A673 (cell line): ENCODE data around the gene CEP192.

Experiments used
- EZH2 ChIP-seq: fragments of 200-600 bp; sonication (generic); IDR thresholded peaks from 2 replicates; pipeline ENCODE4 v1.6.1; 2017; ENCODE audit warnings: borderline replicate concordance, low read depth, mild to moderate bottlenecking, mixed read lengths, antibody characterized with exemption, low read length; ENCODE audit not compliant: poor library complexity, severe bottlenecking
- TF ChIP-seq, protein P1 (sequence below): fragments of 300-800, 200-600 bp; sonication (generic); conservative IDR thresholded peaks from 2 replicates; pipeline ENCODE4 v1.5.1; 2017; ENCODE audit warnings: low read depth, mild to moderate bottlenecking, antibody characterized with exemption, low read length, moderate library complexity, mixed read lengths

DNA sequence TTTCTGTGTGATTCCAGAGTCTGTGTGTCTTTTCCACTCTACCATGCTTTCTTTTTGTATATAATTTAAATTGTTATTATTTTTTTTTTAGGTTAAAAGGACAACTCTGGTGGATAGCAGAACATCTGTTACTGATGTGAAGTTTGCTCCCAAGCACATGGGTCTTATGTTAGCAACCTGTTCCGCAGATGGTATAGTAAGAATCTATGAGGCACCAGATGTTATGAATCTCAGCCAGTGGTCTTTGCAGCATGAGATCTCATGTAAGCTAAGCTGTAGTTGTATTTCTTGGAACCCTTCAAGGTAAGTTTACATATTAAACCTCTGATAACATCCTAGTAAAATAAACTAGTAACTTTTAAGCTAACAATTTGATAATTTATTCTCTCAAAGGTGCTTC, 28.1 kb upstream of the CEP192 start:
- no peak for TF ChIP-seq EZH2
- TF ChIP-seq, protein P1, sequence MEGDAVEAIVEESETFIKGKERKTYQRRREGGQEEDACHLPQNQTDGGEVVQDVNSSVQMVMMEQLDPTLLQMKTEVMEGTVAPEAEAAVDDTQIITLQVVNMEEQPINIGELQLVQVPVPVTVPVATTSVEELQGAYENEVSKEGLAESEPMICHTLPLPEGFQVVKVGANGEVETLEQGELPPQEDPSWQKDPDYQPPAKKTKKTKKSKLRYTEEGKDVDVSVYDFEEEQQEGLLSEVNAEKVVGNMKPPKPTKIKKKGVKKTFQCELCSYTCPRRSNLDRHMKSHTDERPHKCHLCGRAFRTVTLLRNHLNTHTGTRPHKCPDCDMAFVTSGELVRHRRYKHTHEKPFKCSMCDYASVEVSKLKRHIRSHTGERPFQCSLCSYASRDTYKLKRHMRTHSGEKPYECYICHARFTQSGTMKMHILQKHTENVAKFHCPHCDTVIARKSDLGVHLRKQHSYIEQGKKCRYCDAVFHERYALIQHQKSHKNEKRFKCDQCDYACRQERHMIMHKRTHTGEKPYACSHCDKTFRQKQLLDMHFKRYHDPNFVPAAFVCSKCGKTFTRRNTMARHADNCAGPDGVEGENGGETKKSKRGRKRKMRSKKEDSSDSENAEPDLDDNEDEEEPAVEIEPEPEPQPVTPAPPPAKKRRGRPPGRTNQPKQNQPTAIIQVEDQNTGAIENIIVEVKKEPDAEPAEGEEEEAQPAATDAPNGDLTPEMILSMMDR: no peak
